PC-9 (cell line): ENCODE data around the gene ASTN2.

Experiments used
- CTCF ChIP-seq: fragments of 200-600 bp; sonication (generic); conservative IDR thresholded peaks from 2 replicates; pipeline ENCODE4 v1.6.1; 2017; ENCODE audit warnings: mixed run types, antibody characterized with exemption, mild to moderate bottlenecking, moderate library complexity
- EZH2 ChIP-seq: fragments of 200-600 bp; sonication (generic); IDR thresholded peaks from 2 replicates; pipeline ENCODE4 v1.8.0; 2017; ENCODE audit warnings: antibody characterized with exemption, low read depth

GRCh38 chr9:117084221-117084620 is 330.6 kb downstream of the ASTN2 start:
- TF ChIP-seq CTCF (no peak), EZH2 (no peak)
